BLaER1 treated with 17β-estradiol and CSF1 and Interleukin-3, amounts not matched to agents 10 nM and 100 nM (cell line): ENCODE data around the gene EMILIN2.
A peak's percentile ranks its signal among the peaks of the same experiment; 100 is the strongest.

Source experiments
- H3K27ac ChIP-seq, 11 experiments: shearing (Covaris generic); formaldehyde crosslinking; 2 replicates each; pipeline ENCODE4 v1.8.1; 2022
- H3K27me3 ChIP-seq, 11 experiments: shearing (Covaris generic); formaldehyde crosslinking; 2 replicates each; pipeline ENCODE4 v1.8.1; 2022
- H3K36me3 ChIP-seq, 11 experiments: shearing (Covaris generic); formaldehyde crosslinking; 2 replicates each; pipeline ENCODE4 v1.8.1; 2022
- H3K4me1 ChIP-seq, 10 experiments: shearing (Covaris generic); formaldehyde crosslinking; 2 replicates each; pipeline ENCODE4 v1.8.1; 2022
- H3K4me2 ChIP-seq, 11 experiments: shearing (Covaris generic); formaldehyde crosslinking; 2 replicates each; pipeline ENCODE4 v1.8.1; 2022
- H3K4me3 ChIP-seq, 10 experiments: shearing (Covaris generic); formaldehyde crosslinking; 2 replicates each; pipeline ENCODE4 v1.8.1; 2022
- H3K9ac ChIP-seq, 11 experiments: shearing (Covaris generic); formaldehyde crosslinking; 2 replicates each; pipeline ENCODE4 v1.8.1; 2022
- H3K9me3 ChIP-seq, 11 experiments: shearing (Covaris generic); formaldehyde crosslinking; replicated peaks in 1 of 11; 2 replicates each; pipeline ENCODE4 v1.8.1; 2022
- H4K20me1 ChIP-seq, 11 experiments: shearing (Covaris generic); formaldehyde crosslinking; 2 replicates each; pipeline ENCODE4 v1.8.1; 2022
- Cebpa-rat ChIP-seq, 11 experiments: shearing (Covaris generic); IDR thresholded peaks; 2 replicates each; pipeline ENCODE4 v1.8.1; 2022

EMILIN2 gene

GRCh38 chr18:2839202-2839601 lies 7.6 kb upstream of the EMILIN2 start:
- Histone ChIP-seq H3K4me3 (no peak overlapping the region), H4K20me1 (no peaks in the 10 kb centered on the region), H3K4me2 (no peak overlapping the region), H3K9ac (no peak overlapping the region), H3K27ac (no peak overlapping the region), H3K4me1 (peaks cover 0 to 15% (median 10%) of the 10 kb centered on the region in 10 experiments; a peak in 9 of 20 replicates), H3K9me3 (peaks cover 19 to 36% (median 26%) of the 10 kb centered on the region in 11 experiments), H3K36me3 (no peaks in the 10 kb centered on the region), H3K27me3 (peaks cover 0 to 4% (median 0%) of the 10 kb centered on the region in 11 experiments; a peak in 3 of 22 replicates)
- TF ChIP-seq Cebpa-rat (IDR thresholded peaks at IDR 0.05), result no peak

DNA sequence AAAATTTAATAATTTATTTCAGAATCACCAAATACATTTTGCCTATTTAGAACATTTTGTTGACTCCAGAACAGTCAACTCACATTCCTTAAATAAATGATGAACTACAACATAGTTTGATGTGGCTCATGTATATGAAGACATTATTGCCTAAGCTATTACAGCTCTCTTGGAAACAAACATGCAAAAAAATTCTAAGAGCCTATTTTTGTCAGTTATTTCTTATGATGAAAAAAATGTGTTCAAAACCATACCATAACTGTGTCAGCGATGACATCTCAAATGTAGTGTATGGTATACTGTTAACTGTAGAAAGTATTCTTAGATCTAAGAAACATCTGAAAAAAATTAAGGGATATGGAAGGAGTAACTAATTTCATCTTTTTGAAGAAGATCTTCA lies 6.3 kb upstream of the EMILIN2 start:
- H3K4me3 ChIP-seq, result no peak overlapping the region
- H3K9ac ChIP-seq, result no peak overlapping the region
- peaks cover 0 to 28% (median 10%) of the 10 kb centered on the region in 10 experiments; a peak in 11 of 20 replicates for H3K4me1 ChIP-seq
- H3K27ac ChIP-seq, result no peak overlapping the region
- H4K20me1 ChIP-seq, result no peaks in the 10 kb centered on the region
- no peak overlapping the region for H3K4me2 ChIP-seq
- H3K9me3 ChIP-seq, result peaks cover 19 to 36% (median 26%) of the 10 kb centered on the region in 11 experiments
- H3K36me3 ChIP-seq, result no peaks in the 10 kb centered on the region
- no peak for TF ChIP-seq Cebpa-rat (IDR thresholded peaks at IDR 0.05)
- peaks cover 0 to 17% (median 9%) of the 10 kb centered on the region in 11 experiments; a peak in 16 of 22 replicates for H3K27me3 ChIP-seq

DNA sequence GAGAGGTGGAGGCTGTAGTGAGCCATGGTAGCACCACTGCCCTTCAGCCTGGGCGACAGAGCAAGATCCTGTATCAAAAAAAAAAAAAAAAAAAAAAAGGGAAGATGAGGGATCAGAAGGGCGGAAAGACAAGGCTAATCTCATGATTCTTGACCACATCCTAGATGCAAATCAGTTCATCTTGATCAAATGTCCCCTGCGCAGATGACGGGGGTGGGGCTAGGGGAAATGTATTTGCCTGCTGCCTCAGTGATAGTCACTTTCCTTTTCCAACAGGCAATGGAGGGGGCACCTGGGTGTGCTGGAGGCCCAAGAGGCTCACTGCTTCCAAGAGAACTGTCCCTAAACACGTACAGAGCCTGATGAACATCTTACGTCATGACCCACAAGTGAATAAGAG lies 3.7 kb upstream of the EMILIN2 start:
- H3K27me3 ChIP-seq, result peaks cover 0 to 44% (median 35%) of the 10 kb centered on the region in 11 experiments; a peak in 18 of 22 replicates

GRCh38 chr18:2845172-2845571 lies 1.6 kb upstream of the EMILIN2 start:
- Histone ChIP-seq H3K36me3 (peaks cover 0 to 22% (median 0%) of the 10 kb centered on the region in 11 experiments; a peak in 6 of 22 replicates), H3K4me1 (peaks cover 15 to 57% (median 35%) of the 10 kb centered on the region in 10 experiments), H3K27me3 (peaks cover 0 to 64% (median 56%) of the 10 kb centered on the region in 11 experiments; a peak in 21 of 22 replicates), H4K20me1 (peaks cover 0 to 23% (median 8%) of the 10 kb centered on the region in 11 experiments; a peak in 12 of 22 replicates), H3K27ac (peak overlapping the region in 2 of 11 experiments; percentile 90 to 91; a peak in 7 of 22 replicates), H3K9ac (peak overlapping the region in 2 of 11 experiments; percentile 91 to 98; a peak in 1 of 22 replicates), H3K4me2 (peak overlapping the region in 3 of 11 experiments; percentile 41 to 96 (median 89); a peak in 7 of 22 replicates), H3K4me3 (no peak overlapping the region; a peak in 1 of 20 replicates), H3K9me3 (no peaks in the 10 kb centered on the region; a peak in 1 of 22 replicates)
- no peak for TF ChIP-seq Cebpa-rat (IDR thresholded peaks at IDR 0.05)

More for the DNA sequence above, 3.7 kb upstream of the EMILIN2 start:
- TF ChIP-seq Cebpa-rat (IDR thresholded peaks at IDR 0.05), result no peak
- H3K9ac ChIP-seq, result peak overlapping the region in 2 of 11 experiments; percentile 27 to 40; a peak in 3 of 22 replicates
- peaks cover 0 to 11% (median 2%) of the 10 kb centered on the region in 11 experiments; a peak in 10 of 22 replicates for H4K20me1 ChIP-seq
- H3K4me3 ChIP-seq, result peak overlapping the region in 2 of 10 experiments; percentile 30 to 32; a peak in 2 of 20 replicates
- H3K36me3 ChIP-seq, result peaks cover 0 to 1% (median 0%) of the 10 kb centered on the region in 11 experiments; a peak in 1 of 22 replicates
- H3K9me3 ChIP-seq, result peaks cover under 1 to 11% (median 6%) of the 10 kb centered on the region in 11 experiments; a peak in 21 of 22 replicates
- peaks cover 0 to 45% (median 28%) of the 10 kb centered on the region in 10 experiments; a peak in 17 of 20 replicates for H3K4me1 ChIP-seq
- peak overlapping the region in 6 of 11 experiments; percentile 6 to 89 (median 24); a peak in 10 of 22 replicates for H3K4me2 ChIP-seq
- H3K27ac ChIP-seq, result peak overlapping the region in 1 of 11 experiments; percentile 22; a peak in 4 of 22 replicates

GRCh38 chr18:2847317-2848246 lies 776 bp downstream of the EMILIN2 start:
- Histone ChIP-seq H3K27ac (peak overlapping the region in 9 of 11 experiments; percentile 15 to 91 (median 62); a peak in 18 of 22 replicates), H3K9ac (peak overlapping the region; percentile 49 to 98 (median 75)), H3K4me3 (peak overlapping the region; percentile 55 to 96 (median 68)), H4K20me1 (peaks cover 0 to 47% (median 8%) of the 10 kb centered on the region in 11 experiments; a peak in 12 of 22 replicates), H3K36me3 (peaks cover 0 to 46% (median 0%) of the 10 kb centered on the region in 11 experiments; a peak in 6 of 22 replicates), H3K27me3 (peaks cover 0 to 81% (median 68%) of the 10 kb centered on the region in 11 experiments; a peak in 21 of 22 replicates), H3K4me1 (peaks cover 25 to 76% (median 38%) of the 10 kb centered on the region in 10 experiments), H3K9me3 (no peaks in the 10 kb centered on the region; a peak in 1 of 22 replicates), H3K4me2 (peak overlapping the region; percentile 82 to 99 (median 98); a peak in 21 of 22 replicates)
- no peak for TF ChIP-seq Cebpa-rat (IDR thresholded peaks at IDR 0.05)

DNA sequence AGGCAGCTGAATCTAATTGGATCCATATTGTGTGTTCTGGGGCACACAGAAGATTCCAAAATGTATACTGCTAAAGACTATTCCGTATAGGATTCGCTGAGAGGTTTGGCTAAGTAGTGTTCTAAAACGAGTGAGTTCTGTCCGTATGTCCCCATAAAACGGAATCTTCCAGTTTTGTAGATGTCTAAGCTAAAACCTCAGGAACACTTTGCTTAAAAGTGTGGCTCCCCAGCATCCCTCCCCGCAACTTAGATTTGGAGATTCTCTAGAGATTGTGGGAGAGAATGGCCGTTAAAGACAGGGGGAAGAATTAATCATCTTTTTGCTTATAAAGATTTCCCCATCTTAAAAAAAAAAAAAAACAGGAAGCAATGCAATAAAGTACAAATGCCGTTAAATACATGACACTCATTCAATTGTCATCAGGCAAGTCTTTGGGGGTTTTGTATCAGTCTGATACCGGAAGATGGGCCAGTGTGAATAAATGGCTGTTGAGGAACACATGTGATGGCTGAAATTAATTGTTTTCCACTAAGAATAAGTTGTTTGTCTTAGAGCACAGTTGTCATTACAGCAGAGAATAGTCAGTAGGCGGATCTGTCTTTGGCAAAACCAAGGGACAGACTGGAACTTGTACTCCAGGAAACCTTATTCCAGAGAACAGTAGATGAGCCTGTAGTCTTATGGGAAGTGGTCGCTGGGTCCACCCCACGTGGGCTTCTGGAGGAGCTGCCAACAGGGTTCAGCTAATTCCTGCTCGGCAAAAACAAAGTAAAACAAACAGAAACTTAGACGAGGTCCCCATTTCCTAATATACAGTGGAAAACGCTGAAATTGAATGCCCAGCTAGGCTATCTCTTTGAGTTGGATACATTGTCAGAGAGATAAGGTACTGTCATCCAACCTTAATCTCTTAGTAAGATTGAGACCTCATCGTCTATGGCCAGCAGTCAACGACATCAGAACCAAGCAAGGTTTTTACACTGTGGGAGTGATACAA lies 1.7 kb downstream of the EMILIN2 start:
- peak overlapping the region; percentile 30 to 96 (median 68); a peak in 18 of 20 replicates for H3K4me3 ChIP-seq
- H3K27ac ChIP-seq, result peak overlapping the region in 3 of 11 experiments; percentile 83 to 91 (median 90); a peak in 9 of 22 replicates
- H3K9ac ChIP-seq, result peak overlapping the region in 6 of 11 experiments; percentile 31 to 98 (median 88); a peak in 11 of 22 replicates
- TF ChIP-seq Cebpa-rat (IDR thresholded peaks at IDR 0.05), result no peak
- H3K4me1 ChIP-seq, result peaks cover 23 to 76% (median 36%) of the 10 kb centered on the region in 10 experiments
- H3K27me3 ChIP-seq, result peaks cover 0 to 81% (median 68%) of the 10 kb centered on the region in 11 experiments; a peak in 21 of 22 replicates
- peaks cover 0 to 55% (median 0%) of the 10 kb centered on the region in 11 experiments; a peak in 7 of 22 replicates for H3K36me3 ChIP-seq
- H3K9me3 ChIP-seq, result no peaks in the 10 kb centered on the region; a peak in 1 of 22 replicates
- H4K20me1 ChIP-seq, result peaks cover 0 to 57% (median 8%) of the 10 kb centered on the region in 11 experiments; a peak in 12 of 22 replicates
- peak overlapping the region; percentile 82 to 99 (median 98); a peak in 21 of 22 replicates for H3K4me2 ChIP-seq

DNA sequence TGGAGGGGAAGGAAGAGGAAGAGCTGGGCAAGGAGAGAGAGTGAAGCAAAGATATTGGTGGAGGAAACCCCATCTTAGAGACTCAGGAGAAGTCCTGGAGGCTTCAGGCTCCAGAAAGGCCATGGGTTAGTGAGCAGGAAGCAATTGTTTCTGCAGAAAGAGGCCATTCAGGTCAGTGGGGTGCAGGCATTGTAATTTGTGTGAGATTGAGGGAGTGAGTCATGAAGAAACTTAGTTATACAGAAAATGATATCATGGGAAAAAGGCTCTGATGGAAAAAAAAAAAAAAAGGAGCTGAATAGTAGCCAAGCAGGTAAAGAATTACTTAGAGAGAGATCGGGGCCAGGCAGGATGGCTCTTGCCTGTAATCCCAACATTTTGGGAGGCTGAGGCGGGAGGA lies 4.0 kb downstream of the EMILIN2 start:
- Histone ChIP-seq H3K9me3 (no peaks in the 10 kb centered on the region; a peak in 1 of 22 replicates), H4K20me1 (peaks cover 0 to 79% (median 8%) of the 10 kb centered on the region in 11 experiments; a peak in 12 of 22 replicates), H3K4me2 (peak overlapping the region in 3 of 11 experiments; percentile 43 to 92 (median 82); a peak in 5 of 22 replicates), H3K36me3 (peaks cover 0 to 78% (median 0%) of the 10 kb centered on the region in 11 experiments; a peak in 7 of 22 replicates), H3K4me3 (peak overlapping the region in 2 of 10 experiments; percentile 92 to 96; a peak in 4 of 20 replicates), H3K4me1 (peaks cover 18 to 76% (median 34%) of the 10 kb centered on the region in 10 experiments), H3K9ac (peak overlapping the region in 2 of 11 experiments; percentile 28 to 45; a peak in 3 of 22 replicates), H3K27ac (no peak overlapping the region), H3K27me3 (peaks cover 0 to 61% (median 55%) of the 10 kb centered on the region in 11 experiments; a peak in 21 of 22 replicates)
- no peak for TF ChIP-seq Cebpa-rat (IDR thresholded peaks at IDR 0.05)
